ENCODE results near the gene SLC36A1. TPM values are rescaled to one million over a fixed set of nuclear protein-coding genes. Genes with fewer than 3 reads are reported as not detected.

The SLC36A1 gene
- total and polyA plus RNA-seq, 8 donors = 4.0 to 34.5 (median 5.6) TPM

GRCh38 chr5:151537044-151537443 is 89.6 kb downstream of the SLC36A1 start:
- H3K36me3 ChIP-seq = no peaks in the 10 kb centered on the region
- ATAC-seq (no peak), DNase-seq (no peak)
- no peaks in the 10 kb centered on the region for H3K4me1 ChIP-seq
- no peaks in the 10 kb centered on the region for H3K9me3 ChIP-seq
- H3K4me3 ChIP-seq = no peak overlapping the region
- intact Hi-C loops (cut with DNase I) = no loop called here
- H3K27ac ChIP-seq = no peak overlapping the region
- TF ChIP-seq, protein P1, sequence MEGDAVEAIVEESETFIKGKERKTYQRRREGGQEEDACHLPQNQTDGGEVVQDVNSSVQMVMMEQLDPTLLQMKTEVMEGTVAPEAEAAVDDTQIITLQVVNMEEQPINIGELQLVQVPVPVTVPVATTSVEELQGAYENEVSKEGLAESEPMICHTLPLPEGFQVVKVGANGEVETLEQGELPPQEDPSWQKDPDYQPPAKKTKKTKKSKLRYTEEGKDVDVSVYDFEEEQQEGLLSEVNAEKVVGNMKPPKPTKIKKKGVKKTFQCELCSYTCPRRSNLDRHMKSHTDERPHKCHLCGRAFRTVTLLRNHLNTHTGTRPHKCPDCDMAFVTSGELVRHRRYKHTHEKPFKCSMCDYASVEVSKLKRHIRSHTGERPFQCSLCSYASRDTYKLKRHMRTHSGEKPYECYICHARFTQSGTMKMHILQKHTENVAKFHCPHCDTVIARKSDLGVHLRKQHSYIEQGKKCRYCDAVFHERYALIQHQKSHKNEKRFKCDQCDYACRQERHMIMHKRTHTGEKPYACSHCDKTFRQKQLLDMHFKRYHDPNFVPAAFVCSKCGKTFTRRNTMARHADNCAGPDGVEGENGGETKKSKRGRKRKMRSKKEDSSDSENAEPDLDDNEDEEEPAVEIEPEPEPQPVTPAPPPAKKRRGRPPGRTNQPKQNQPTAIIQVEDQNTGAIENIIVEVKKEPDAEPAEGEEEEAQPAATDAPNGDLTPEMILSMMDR (IDR thresholded peaks at IDR 0.05) = no peak
- no peaks in the 10 kb centered on the region for H3K27me3 ChIP-seq

- no peaks in the 10 kb centered on the region for H3K27me3 ChIP-seq
- ATAC-seq (no peak), DNase-seq (no peak)
- intact Hi-C loops (cut with DNase I) = no loop called here
- TF ChIP-seq, protein P1 (IDR thresholded peaks at IDR 0.05) = no peak
- no peaks in the 10 kb centered on the region for H3K4me1 ChIP-seq
- H3K4me3 ChIP-seq = no peak overlapping the region
- H3K9me3 ChIP-seq = no peaks in the 10 kb centered on the region
- no peaks in the 10 kb centered on the region for H3K36me3 ChIP-seq
- H3K27ac ChIP-seq = no peak overlapping the region
These were observed 94.2 kb downstream of the SLC36A1 start for GRCh38 chr5:151541571-151541970.

Small RNA genes lying within 50 kb of the gene (microRNA-seq; reads per million reads assigned to microRNA genes)
- 0 reads per million in 2 donors for gene MIR6499

Other genes starting within 250 kb of the SLC36A1 start
- gene CCDC69, start 223.5 kb upstream of the SLC36A1 start, total RNA-seq = 10 to 100 TPM; 34.6 to 66.4 TPM
- 10 to 100 TPM in 2 of 6 donors, 1 to 10 TPM in 4; 6.8 to 10.7 (median 8.7) TPM for gene CCDC69, start 223.5 kb upstream of the SLC36A1 start, polyA plus RNA-seq (ENCODE audit: insufficient read length in 6 of 6)
- gene GM2A, start 194.4 kb upstream of the SLC36A1 start, total RNA-seq = 10 to 100 TPM; 66.1 to 70.0 TPM
- gene GM2A, start 194.4 kb upstream of the SLC36A1 start, polyA plus RNA-seq (ENCODE audit: insufficient read length in 6 of 6) = 10 to 100 TPM; 28.3 to 37.5 (median 35.6) TPM
- not detected for gene SLC36A3, start 143.8 kb upstream of the SLC36A1 start, total RNA-seq
- gene SLC36A3, start 143.8 kb upstream of the SLC36A1 start, polyA plus RNA-seq (ENCODE audit: insufficient read length in 6 of 6) = not detected
- gene SLC36A2, start 100.0 kb upstream of the SLC36A1 start, total RNA-seq = not detected
- under 1 TPM in 5 of 6 donors, not detected in 1; 0.08 to 0.18 (median 0.11) TPM for gene SLC36A2, start 100.0 kb upstream of the SLC36A1 start, polyA plus RNA-seq (ENCODE audit: insufficient read length in 6 of 6)
- under 1 TPM; 0.03 to 0.79 TPM for gene FAT2, start 143.7 kb downstream of the SLC36A1 start, total RNA-seq
- under 1 TPM; 0.11 to 0.28 (median 0.15) TPM for gene FAT2, start 143.7 kb downstream of the SLC36A1 start, polyA plus RNA-seq (ENCODE audit: insufficient read length in 6 of 6)
- 1,000 to 10,000 TPM; 1,647 to 5,045 TPM for gene SPARC, start 239.3 kb downstream of the SLC36A1 start, total RNA-seq
- 1,000 to 10,000 TPM; 1,757 to 2,413 (median 2,169) TPM for gene SPARC, start 239.3 kb downstream of the SLC36A1 start, polyA plus RNA-seq (ENCODE audit: insufficient read length in 6 of 6)

All from left lung (tissue), 10 donors.